Panc1 (cell line): ENCODE results near the gene UGT1A8. TPM values are rescaled to one million over a fixed set of nuclear protein-coding genes. Genes with fewer than 3 reads are reported as not detected.

Source experiments
- ATAC-seq: fragments of 200-7000 bp; cut with Tn5 transposase; 2 replicates; pipeline ENCODE4 v1.9.1; 2020; ENCODE audit warnings: mild to moderate bottlenecking, moderate library complexity
- BruUV-seq: library from RNA; stranded (reverse); fragments of 400-500 nt; replicated peaks from 2 replicates; lab custom pipeline; 2021; lab: Mats Ljungman, UMichigan
- CTCF ChIA-PET: fragments of 300-600 bp; sonication (Branson Sonifier 250); formaldehyde crosslinking; loops from one replicate; lab custom pipeline; 2022; ENCODE audit warnings: antibody characterized with exemption; lab: Charles Lee
- POLR2A ChIA-PET: fragments of 300-600 bp; sonication (Branson Sonifier 250); formaldehyde crosslinking; loops from one replicate; lab custom pipeline; 2022; ENCODE audit warnings: antibody characterized with exemption; lab: Charles Lee
- DNase-seq: peaks from one replicate; pipeline ENCODE4 v3.0.0-alpha.2; 2010; ENCODE audit warnings: low read depth, low spot score
- H3K27ac ChIP-seq: 2 replicates; pipeline ENCODE4 v1.5.1; 2011; ENCODE audit warnings: mild to moderate bottlenecking, low read length, inconsistent platforms
- H3K27me3 ChIP-seq: fragments of 200-500 bp; sonication (Bioruptor generic); 2 replicates; pipeline ENCODE4 v1.6.0; 2014; ENCODE audit warnings: low read length, inconsistent platforms; ENCODE audit not compliant: control insufficient read depth, insufficient read depth
- H3K36me3 ChIP-seq: fragments of 200-500 bp; sonication (Bioruptor generic); 2 replicates; pipeline ENCODE4 v1.5.1; 2014; ENCODE audit warnings: inconsistent platforms, mild to moderate bottlenecking, low read length, moderate library complexity; ENCODE audit not compliant: control insufficient read depth, insufficient read depth
- H3K4me1 ChIP-seq: 2 replicates; pipeline ENCODE4 v1.5.1; 2011; ENCODE audit warnings: inconsistent platforms, mild to moderate bottlenecking, low read length, moderate library complexity; ENCODE audit not compliant: control insufficient read depth, insufficient read depth
- H3K4me3 ChIP-seq, 2 experiments: 2 replicates each; pipeline ENCODE4 v1.5.1; 2011 to 2012; ENCODE audit warnings: low read depth in 2 of 2, low read length in 2 of 2, mild to moderate bottlenecking in 2 of 2, inconsistent platforms in 1 of 2, moderate library complexity in 1 of 2
- H3K9me3 ChIP-seq: fragments of 200-500 bp; sonication (Bioruptor generic); 2 replicates; pipeline ENCODE4 v1.5.1; 2014; ENCODE audit warnings: low read depth, mild to moderate bottlenecking, inconsistent platforms, low read length, moderate library complexity; ENCODE audit not compliant: control insufficient read depth, insufficient read depth
- CTCF ChIP-seq: fragments of 450-650 bp; IDR thresholded peaks from 2 replicates; pipeline ENCODE4 v1.5.1; 2017; ENCODE audit warnings: mild to moderate bottlenecking
- POLR2AphosphoS5 ChIP-seq: IDR thresholded peaks from 2 replicates; pipeline ENCODE4 v1.6.1; 2012; ENCODE audit warnings: mild to moderate bottlenecking, low read depth, low read length, moderate library complexity
- REST ChIP-seq, 2 experiments: IDR thresholded peaks; 2 replicates each; pipeline ENCODE4 v1.6.1; 2011 to 2012; ENCODE audit warnings: low read depth in 2 of 2, control low read depth in 1 of 2, low read length in 1 of 2, mild to moderate bottlenecking in 1 of 2, moderate library complexity in 1 of 2; ENCODE audit not compliant: insufficient read depth in 1 of 2
- SIN3A ChIP-seq: IDR thresholded peaks from 2 replicates; pipeline ENCODE4 v1.6.1; 2012; ENCODE audit warnings: low read depth, mild to moderate bottlenecking, low read length, moderate library complexity, borderline replicate concordance; ENCODE audit not compliant: insufficient read depth
- TCF7L2 ChIP-seq: IDR thresholded peaks from 2 replicates; pipeline ENCODE4 v1.6.1; 2011; ENCODE audit warnings: mild to moderate bottlenecking, low read depth, low read length, inconsistent platforms
- in situ Hi-C: cut with HindIII; loops from 2 replicates; pipeline ENCODE4 v1.10.0; 2016; ENCODE audit warnings: low sequenced_read_pairs, low pct_unique_long_range_greater_than_20kb
- intact Hi-C: fragments of 100-400 bp; cut with micrococcal nuclease; formaldehyde crosslinking; loops from one replicate; pipeline ENCODE4 v1.10.0; 2022; ENCODE audit not compliant: unreplicated experiment
- total RNA-seq: library from RNA; stranded (reverse); gene quantifications from one replicate; pipeline ENCODE4 v1.2.1, GENCODE V29; 2021; ENCODE audit not compliant: unreplicated experiment

Gene UGT1A8
- total RNA-seq, 1 experiment from 2014 or later: 0.15 TPM

GRCh38 chr2:233768076-233768475 is 150.6 kb downstream of the UGT1A8 start:
- ATAC-seq: no peak
- Histone ChIP-seq H3K4me3 (no peak overlapping the region), H3K27ac (no peak overlapping the region), H3K36me3 (no peaks in the 10 kb centered on the region), H3K4me1 (no peaks in the 10 kb centered on the region), H3K9me3 (no peaks in the 10 kb centered on the region), H3K27me3 (peaks cover 2% of the 10 kb centered on the region; the same call in 1 of the 2 replicates)
- TF ChIP-seq TCF7L2 (no peak), REST (IDR thresholded peaks at IDR 0.05; ENCODE audit: insufficient read depth in 1 of 2, low read depth in 2 of 2, low read length in 1 of 2) (no peak), SIN3A (no peak), POLR2AphosphoS5 (no peak), CTCF (no peak)
- POLR2A ChIA-PET: no interaction called here
- no TSS peak for BruUV-seq
- intact Hi-C loops: no loop called here
- no peak for DNase-seq
- CTCF ChIA-PET: no interaction called here
- in situ Hi-C loops: no loop called here

- ATAC-seq (no peak), DNase-seq (no peak)
- intact Hi-C loops (no loop called here), in situ Hi-C loops (no loop called here)
- H3K4me1 ChIP-seq: no peaks in the 10 kb centered on the region
- POLR2A ChIA-PET: no interaction called here
- no peak overlapping the region for H3K27ac ChIP-seq
- no peaks in the 10 kb centered on the region for H3K27me3 ChIP-seq
- no peaks in the 10 kb centered on the region for H3K9me3 ChIP-seq
- no peak for TF ChIP-seq SIN3A
- TF ChIP-seq REST (IDR thresholded peaks at IDR 0.05; ENCODE audit: insufficient read depth in 1 of 2, low read depth in 2 of 2, low read length in 1 of 2): no peak
- no peak for TF ChIP-seq POLR2AphosphoS5
- no peak for TF ChIP-seq CTCF
- TF ChIP-seq TCF7L2: no peak
- H3K36me3 ChIP-seq: no peaks in the 10 kb centered on the region
- no peak overlapping the region for H3K4me3 ChIP-seq
- no TSS peak for BruUV-seq
- CTCF ChIA-PET: no interaction called here
These were observed 151.8 kb downstream of the UGT1A8 start for GRCh38 chr2:233769260-233769659.
